Endodermal cell (in vitro differentiated cells): ENCODE data around the gene RASGRP3. TPM values are rescaled to one million over a fixed set of nuclear protein-coding genes. Genes with fewer than 3 reads are reported as not detected.

Source experiments
- DNase-seq: peaks from one replicate; pipeline ENCODE4 v3.0.0-alpha.2; 2017
- H3K27ac ChIP-seq: 2 replicates; pipeline ENCODE4 v1.5.1; 2013; ENCODE audit warnings: mild to moderate bottlenecking, low read depth, low read length, moderate library complexity
- H3K27me3 ChIP-seq: 2 replicates; pipeline ENCODE4 v1.6.1; 2013; ENCODE audit warnings: mild to moderate bottlenecking, low read length, moderate library complexity; ENCODE audit not compliant: insufficient read depth, control insufficient read depth, poor library complexity, severe bottlenecking
- H3K36me3 ChIP-seq: 2 replicates; pipeline ENCODE4 v1.7.0; 2013; ENCODE audit warnings: mild to moderate bottlenecking, low read length, moderate library complexity; ENCODE audit not compliant: control insufficient read depth, insufficient read depth
- H3K4me1 ChIP-seq: one replicate; pipeline ENCODE4 v1.7.0; 2013; ENCODE audit warnings: low read length; ENCODE audit not compliant: control insufficient read depth, insufficient read depth
- H3K4me3 ChIP-seq: 2 replicates; pipeline ENCODE4 v1.5.1; 2013; ENCODE audit warnings: mild to moderate bottlenecking, low read length, moderate library complexity
- H3K9ac ChIP-seq: 2 replicates; pipeline ENCODE4 v1.6.1; 2013; ENCODE audit warnings: mild to moderate bottlenecking, low read length, moderate library complexity; ENCODE audit not compliant: poor library complexity, severe bottlenecking; ENCODE audit errors: extremely low read depth
- H3K9me3 ChIP-seq: 2 replicates; pipeline ENCODE4 v1.6.1; 2013; ENCODE audit warnings: mild to moderate bottlenecking, low read length, moderate library complexity; ENCODE audit not compliant: control insufficient read depth
- H3K27ac Mint-ChIP-seq: 2 replicates; pipeline ENCODE4 v1.8.0; 2020; ENCODE audit warnings: mixed read lengths
- H3K27me3 Mint-ChIP-seq: 2 replicates; pipeline ENCODE4 v1.8.0; 2021; ENCODE audit warnings: mild to moderate bottlenecking, mixed read lengths; ENCODE audit not compliant: insufficient read depth
- H3K36me3 Mint-ChIP-seq: 2 replicates; pipeline ENCODE4 v1.8.0; 2020; ENCODE audit warnings: low read depth, mixed read lengths
- H3K4me1 Mint-ChIP-seq: 2 replicates; pipeline ENCODE4 v1.8.0; 2020; ENCODE audit warnings: mixed read lengths
- H3K4me3 Mint-ChIP-seq: 2 replicates; pipeline ENCODE4 v1.8.0; 2020; ENCODE audit warnings: mild to moderate bottlenecking, moderate library complexity, mixed read lengths
- H3K9me3 Mint-ChIP-seq: 2 replicates; pipeline ENCODE4 v1.8.0; 2020; ENCODE audit warnings: mild to moderate bottlenecking, mixed read lengths
- CTCF ChIP-seq: fragments of 200-600 bp; sonication (generic); conservative IDR thresholded peaks from 2 replicates; pipeline ENCODE4 v1.5.0; 2021; ENCODE audit warnings: antibody characterized with exemption, mild to moderate bottlenecking
- WGBS, 2 experiments: methylation state at CpG; one replicate each; pipeline versions ENCODE4 v1.1.5 to v1.1.7; 2013; ENCODE audit warnings: missing lambda C conversion rate in 2 of 2, mixed read lengths in 1 of 2; ENCODE audit not compliant: insufficient coverage in 1 of 2, insufficient read length in 1 of 2; 5-methylcytosine and 5-hydroxymethylcytosine counted together
- total RNA-seq, 2 donors: library from RNA; stranded (reverse); fragmentation: NEBNext Ultra II Directional in 1 of 2; extraction: Animal tissue kit (Norgen Biotek cat#: 25700) in 1 of 2; gene quantifications; 2 replicates in 1 of 2; 3 replicates in 1 of 2; pipeline ENCODE4 v1.2.1, GENCODE V29; 2021

The RASGRP3 gene
- total RNA-seq, 2 donors from 2014 or later, result 0.29 TPM; not detected in 1

- Mint-ChIP-seq H3K27me3 (peaks cover 2% of the 10 kb centered on the region), H3K27ac (no peak overlapping the region), H3K4me3 (no peak overlapping the region), H3K9me3 (peaks cover 4% of the 10 kb centered on the region), H3K36me3 (no peaks in the 10 kb centered on the region), H3K4me1 (no peaks in the 10 kb centered on the region)
- DNase-seq, result no peak
- no peaks in the 10 kb centered on the region for H3K36me3 ChIP-seq
- H3K4me1 ChIP-seq, result no peaks in the 10 kb centered on the region
- TF ChIP-seq CTCF, result no peak
- H3K27me3 ChIP-seq, result no peaks in the 10 kb centered on the region
- H3K27ac ChIP-seq, result no peak overlapping the region
- peaks cover 11% of the 10 kb centered on the region for H3K9me3 ChIP-seq
- 91 to 93% methylated on average over 6 to 8 of the region's 8 CpGs for WGBS, 2 experiments
- no peak overlapping the region for H3K4me3 ChIP-seq
- H3K9ac ChIP-seq, result no peak overlapping the region
Measured at GRCh38 chr2:33488715-33489540, 12.5 kb downstream of the RASGRP3 start.

- Mint-ChIP-seq H3K9me3 (peaks cover 4% of the 10 kb centered on the region), H3K27ac (no peak overlapping the region), H3K4me3 (no peak overlapping the region), H3K27me3 (peaks cover 2% of the 10 kb centered on the region), H3K4me1 (no peaks in the 10 kb centered on the region), H3K36me3 (no peaks in the 10 kb centered on the region)
- H3K9me3 ChIP-seq, result peaks cover 11% of the 10 kb centered on the region
- H3K27ac ChIP-seq, result no peak overlapping the region
- no peak overlapping the region for H3K9ac ChIP-seq
- no peak for DNase-seq
- H3K27me3 ChIP-seq, result no peaks in the 10 kb centered on the region
- TF ChIP-seq CTCF, result no peak
- 76 to 82% methylated on average over 2 of the region's 2 CpGs for WGBS, 2 experiments
- H3K4me1 ChIP-seq, result no peaks in the 10 kb centered on the region
- no peaks in the 10 kb centered on the region for H3K36me3 ChIP-seq
- no peak overlapping the region for H3K4me3 ChIP-seq
Measured at GRCh38 chr2:33489835-33490431, 13.5 kb downstream of the RASGRP3 start.

DNA sequence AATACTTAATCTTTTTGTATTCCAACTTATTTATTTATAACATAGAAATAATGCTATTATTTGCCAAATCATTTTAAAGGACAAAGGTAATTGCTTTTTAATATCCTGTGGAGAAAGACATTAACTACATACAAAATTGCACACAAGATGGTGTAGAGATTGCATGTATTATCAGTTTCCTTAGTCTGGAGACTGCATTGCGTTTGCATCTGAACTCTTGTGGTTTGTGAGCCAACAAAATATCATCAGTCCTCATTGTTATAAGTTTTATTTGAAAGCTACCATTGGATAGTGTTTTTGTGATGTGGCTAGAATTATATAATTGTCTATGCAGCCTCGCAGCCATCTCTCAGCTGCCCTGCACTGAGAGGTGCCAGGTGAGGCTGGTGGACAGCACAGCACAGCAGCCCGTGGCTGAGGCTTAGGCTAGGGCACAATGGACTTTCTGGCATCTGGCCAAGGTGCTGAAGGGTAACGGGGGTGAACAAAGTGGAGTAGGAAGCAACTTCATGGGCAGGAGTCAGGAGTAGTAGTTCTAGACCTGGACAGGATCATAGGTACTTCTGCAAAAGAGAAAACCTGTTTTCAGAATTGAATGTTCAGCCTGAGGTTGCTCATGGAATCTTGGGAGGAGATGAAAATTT is 15.1 kb downstream of the RASGRP3 start:
- Histone ChIP-seq H3K36me3 (no peaks in the 10 kb centered on the region), H3K9me3 (peaks cover 7% of the 10 kb centered on the region), H3K27ac (no peak overlapping the region), H3K4me3 (no peak overlapping the region), H3K9ac (no peak overlapping the region), H3K4me1 (no peaks in the 10 kb centered on the region), H3K27me3 (no peaks in the 10 kb centered on the region)
- 56 to 74% methylated on average over 4 of the region's 4 CpGs for WGBS, 2 experiments
- Mint-ChIP-seq H3K36me3 (no peaks in the 10 kb centered on the region), H3K27me3 (peaks cover 2% of the 10 kb centered on the region), H3K9me3 (peaks cover 2% of the 10 kb centered on the region), H3K4me1 (no peaks in the 10 kb centered on the region), H3K27ac (no peak overlapping the region), H3K4me3 (no peak overlapping the region)
- TF ChIP-seq CTCF, result no peak
- DNase-seq, result peak; percentile 81
